Stimulated activated CD4-positive, alpha-beta T cell treated with anti-CD3 and anti-CD28 coated beads, Interleukin-4, amount 100 ng/mL, for 48 hours (primary cell): Measurements from ENCODE around the gene ABCC1.
"Not testable (repeated sequence)": the region's sequence is repeated elsewhere in the genome, so short reads cannot be mapped to it uniquely, and the experiment has no call there.

Source experiments
- DNase-seq, 2 donors: peaks; one replicate each; pipeline ENCODE4 v3.0.0-alpha.2; 2020; ENCODE audit warnings: low read depth in 2 of 2

Gene ABCC1

DNA sequence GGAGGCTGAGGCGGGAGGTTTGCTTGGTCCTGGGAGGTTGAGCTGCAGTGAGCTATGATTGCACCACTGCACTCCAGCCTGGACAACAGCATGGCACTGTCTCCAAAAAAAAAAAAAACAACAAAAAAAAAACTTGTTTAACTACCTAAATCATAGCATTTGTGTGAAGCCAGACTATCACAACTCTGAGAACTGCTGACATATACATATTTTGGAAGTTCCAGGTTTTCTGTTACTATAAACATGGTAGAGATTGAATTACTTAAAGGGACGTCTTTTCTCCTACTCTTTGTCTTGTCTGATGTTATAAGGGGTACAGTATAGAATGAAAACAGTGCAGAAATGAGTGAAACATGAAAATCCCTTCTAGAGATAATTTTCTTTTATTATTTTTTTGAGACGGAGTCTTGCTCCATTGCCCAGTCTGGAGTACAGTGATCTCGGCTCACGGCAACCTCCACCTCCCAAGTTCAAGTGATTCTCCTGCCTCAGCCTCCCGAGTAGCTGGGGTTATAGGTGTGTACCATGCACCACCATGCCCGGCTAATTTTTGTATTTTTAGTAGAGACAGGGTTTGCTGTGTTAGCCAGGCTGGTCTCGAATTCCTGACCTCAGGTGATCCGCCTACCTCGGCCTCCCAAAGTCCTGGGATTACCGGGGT lies 18.4 kb downstream of the ABCC1 start:
- no peak for DNase-seq

DNA sequence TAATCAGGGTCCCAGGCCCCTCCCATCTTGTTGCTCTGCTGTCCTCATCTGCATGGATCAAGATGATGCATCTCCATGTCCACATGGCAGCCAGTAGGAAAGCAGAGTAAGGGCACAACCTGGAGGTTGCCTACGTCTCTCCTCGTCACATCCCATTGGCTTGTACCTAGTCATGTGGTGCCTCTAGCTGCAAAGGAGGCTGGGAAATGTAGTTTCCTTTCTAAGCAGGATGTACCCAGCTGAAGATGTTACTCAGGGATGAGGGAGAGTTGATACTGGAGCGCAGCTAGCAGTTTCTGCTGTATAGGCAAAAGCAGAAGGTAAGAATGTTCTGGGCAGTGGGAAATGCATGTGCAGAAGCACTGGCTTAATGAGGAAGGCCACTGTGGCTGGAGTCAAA lies 20.8 kb downstream of the ABCC1 start:
- DNase-seq: no peak

DNA sequence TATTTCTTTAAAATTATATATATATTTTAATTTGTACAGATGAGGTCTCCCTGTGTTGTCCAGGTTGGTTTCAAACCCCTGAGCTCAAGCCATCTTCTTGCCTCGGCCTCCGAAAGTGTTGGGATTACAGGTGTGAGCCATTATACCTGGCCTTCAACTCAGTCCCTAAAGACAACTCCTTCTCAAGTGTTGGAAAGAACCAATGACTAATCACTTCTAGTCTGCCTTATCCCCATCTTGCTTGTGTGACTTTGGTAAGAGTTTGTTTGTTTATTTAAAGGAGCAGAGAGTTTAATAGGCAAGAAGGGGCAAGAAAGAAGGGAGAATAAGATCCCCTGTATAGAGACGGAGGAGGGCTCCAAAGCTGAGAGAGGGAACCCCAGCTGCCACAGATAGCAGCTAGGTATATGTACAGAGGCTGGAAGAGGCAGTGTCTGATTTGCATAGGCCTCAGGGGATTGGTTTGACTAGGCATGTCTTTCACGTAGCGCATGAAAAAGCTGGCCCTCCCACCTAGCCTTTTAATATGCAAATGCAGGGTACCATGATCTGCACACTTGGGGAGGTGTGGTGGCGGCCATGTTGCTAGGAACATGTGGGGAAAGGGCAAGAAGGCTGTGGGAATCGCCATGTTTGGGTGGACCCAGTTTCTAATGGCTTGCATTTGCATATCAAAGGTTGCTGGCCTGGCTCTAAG lies 21.5 kb downstream of the ABCC1 start:
- no peak for DNase-seq

DNA sequence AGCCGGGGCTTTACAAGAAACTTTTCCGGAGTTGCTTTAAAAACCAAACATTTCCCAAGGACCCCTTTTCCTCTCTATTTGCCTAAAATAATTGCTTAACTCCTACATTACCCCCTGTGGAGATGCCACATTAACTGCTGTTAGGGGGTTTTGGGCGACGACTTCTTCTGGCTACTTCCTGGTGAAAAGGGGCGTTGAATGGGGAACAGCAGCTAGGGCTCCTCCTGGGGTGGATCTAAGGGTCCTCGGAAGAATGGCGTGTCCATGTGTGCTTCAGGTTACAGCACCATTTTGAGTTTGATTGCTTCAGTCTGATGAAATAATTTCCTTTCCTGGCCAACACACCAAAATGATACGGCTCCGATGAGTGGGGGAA lies 22.0 kb downstream of the ABCC1 start:
- DNase-seq: no peak

DNA sequence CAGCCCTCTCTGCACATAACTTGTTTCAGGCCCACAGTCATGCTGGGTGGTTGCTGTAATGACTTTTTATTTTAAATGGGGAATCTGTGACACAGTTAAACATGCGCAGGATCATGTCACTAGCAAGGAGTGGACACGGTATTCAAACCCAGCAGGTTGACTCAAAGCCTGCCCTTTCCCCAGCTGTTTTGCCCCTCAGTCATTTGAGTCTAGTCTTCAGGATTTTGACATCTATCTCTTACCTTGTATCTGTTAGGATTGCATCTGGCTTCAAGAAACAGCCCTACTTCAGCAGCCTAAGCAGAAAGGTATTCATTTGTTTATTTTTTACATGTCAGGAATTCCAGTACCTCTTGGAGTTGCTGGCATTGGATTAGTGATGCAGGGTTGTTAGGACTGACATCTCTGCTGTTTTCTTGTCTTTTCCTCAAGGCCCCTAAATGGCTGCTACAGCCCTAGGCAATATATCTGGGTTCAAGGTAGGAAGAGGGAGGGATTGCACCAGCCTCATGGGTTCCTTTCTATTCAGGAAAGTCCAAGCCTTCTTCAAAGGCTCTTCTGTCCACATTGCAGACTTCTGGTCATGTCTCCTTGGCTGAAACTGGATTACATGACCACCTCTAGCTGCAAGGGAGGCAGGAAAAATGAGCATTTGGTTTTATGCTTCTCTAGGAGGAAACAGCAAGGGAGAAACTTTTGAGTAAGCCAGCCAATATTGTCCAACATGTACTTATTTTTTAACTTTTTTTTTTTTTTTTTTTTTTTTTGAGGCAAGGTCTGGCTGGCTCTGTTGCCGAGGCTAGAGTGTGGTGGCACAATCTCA lies 22.8 kb downstream of the ABCC1 start:
- DNase-seq: no peak

DNA sequence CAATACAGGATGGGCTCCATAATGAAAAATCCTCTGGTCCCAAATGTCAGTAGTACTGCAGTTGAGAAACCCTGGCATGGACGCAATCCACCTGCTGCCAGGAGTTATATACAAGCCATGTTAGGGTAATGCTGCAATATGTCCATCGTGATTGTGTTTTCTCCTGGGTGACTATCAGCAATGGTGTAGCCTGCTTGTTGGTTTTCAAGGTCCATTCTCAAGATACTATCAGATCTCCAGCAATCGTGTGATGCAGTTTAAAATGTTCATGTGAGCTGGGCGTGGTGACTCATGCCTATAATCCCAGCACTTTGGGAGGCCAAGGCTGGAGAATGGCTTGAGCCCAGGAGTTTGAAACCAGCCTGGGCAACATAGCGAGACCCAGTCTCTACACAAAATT lies 24.0 kb downstream of the ABCC1 start:
- DNase-seq: no peak

DNA sequence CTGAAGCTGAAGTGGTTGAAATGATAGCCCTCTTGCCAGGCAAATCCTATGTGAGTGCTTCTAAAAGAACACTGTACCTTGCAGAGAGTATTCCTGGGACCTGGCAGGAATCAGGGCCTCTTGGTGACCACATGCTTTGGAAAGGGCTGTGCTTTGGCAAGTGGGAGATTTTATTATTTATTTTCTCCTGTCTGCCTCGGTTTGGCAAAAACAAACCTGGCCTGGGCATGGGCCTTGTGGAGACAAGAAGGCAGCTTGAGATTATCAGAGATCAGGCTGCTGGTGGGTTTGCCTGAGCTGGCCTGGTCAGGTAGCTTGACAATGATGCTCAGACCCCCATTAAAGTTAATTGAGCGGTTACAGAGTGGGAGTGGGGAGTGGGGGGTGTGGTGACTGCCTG lies 24.6 kb downstream of the ABCC1 start:
- DNase-seq: no peak

DNA sequence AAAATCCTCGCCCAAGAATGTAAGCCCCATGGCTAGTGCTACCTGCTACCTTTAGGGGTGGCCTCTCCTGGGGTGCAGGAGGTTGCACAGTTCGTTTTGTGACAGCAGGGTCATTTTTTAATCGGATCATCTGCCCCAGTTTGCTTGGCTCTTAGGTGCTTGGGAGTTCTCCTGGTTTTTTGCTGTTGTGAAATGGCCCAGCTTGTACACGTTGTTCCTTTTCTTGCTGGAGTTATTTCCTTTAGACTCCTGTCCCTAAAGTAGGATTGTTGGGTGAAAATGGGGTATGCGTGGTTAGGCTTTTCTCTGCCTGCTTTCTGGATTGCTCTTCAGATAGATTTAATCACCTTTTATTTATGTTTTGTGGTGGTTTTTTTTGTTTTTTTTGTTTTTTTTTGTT lies 25.8 kb downstream of the ABCC1 start:
- DNase-seq: no peak

DNA sequence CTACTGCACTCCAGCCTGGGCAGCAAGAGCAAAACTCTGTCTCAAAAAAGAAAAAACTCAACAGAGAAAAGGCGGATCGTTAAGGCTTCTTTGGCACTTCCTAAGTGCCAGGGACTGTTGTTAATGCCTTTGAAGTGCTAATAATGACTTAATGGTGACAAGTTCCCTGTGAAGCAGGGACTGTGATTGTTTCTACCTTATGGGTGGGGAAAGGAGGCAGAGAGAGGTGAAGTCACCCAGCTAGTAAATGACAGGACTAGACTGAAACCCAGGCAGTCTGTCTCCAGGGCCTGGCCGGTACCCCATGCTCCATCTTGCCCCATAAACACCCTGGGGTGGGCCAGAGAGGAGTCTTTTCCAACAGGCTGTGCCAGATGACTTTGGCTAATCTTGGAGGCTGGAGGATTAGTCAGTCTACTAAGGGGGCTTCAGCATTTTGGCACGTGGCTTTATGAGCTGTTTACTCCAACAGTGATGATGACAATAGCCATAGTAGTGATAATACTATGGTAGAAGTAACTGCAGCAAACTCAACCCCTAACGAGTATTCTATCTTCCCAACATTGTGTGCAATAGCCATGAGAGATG lies 26.9 kb downstream of the ABCC1 start:
- DNase-seq: no peak

DNA sequence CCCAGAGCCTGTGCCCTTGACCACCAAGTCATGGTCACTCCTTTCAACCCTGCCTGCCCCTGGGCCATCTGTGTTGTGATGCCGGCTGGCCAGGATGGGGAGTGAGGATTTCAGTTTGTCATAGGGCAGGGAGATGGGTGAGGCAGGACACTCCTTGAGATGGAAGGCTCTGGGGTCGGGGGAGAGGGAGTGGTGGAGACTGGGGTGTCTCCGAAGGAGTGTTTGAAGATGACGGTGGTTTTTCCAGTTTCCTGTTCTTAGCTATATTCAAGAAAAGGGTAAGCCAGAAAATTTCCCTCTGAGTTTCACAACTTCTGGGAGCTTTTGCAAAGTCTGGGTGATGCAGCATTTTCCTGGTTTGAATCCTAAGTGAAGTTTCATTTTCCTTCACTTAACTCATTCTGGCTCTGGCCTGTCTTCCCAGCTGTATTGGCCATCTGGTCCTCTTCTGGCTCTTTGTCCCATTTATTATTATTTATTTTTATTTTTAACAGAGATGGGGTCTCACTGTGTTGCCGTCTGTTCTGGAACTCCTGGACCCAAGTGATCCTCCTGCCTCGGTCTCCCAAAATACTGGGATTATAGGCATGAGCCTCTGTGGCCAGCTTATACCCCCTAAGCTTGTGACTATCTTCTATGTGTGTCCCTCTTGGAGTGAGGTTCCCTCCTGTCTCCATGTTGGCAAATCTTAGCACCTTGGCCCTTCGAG lies 27.7 kb downstream of the ABCC1 start:
- DNase-seq: no peak

DNA sequence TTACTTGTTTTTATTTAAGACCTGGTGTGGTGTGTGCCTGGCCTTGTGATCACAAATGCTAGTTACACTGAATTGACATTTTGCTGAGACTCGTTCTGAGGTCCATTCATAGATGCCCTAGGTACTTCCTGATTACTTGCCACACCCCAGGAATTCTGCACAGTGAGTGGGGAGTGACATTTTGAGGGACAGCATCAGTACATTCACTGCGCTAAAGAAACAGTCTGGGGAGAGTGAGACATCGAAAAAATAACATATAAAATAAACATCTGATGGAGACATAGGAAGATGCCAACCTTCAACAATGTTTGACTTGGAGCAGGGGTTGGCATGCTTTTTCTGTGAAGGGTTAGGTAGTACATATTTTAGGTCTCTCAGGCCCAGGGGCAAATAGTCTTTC lies 30.4 kb downstream of the ABCC1 start:
- DNase-seq: no peak

DNA sequence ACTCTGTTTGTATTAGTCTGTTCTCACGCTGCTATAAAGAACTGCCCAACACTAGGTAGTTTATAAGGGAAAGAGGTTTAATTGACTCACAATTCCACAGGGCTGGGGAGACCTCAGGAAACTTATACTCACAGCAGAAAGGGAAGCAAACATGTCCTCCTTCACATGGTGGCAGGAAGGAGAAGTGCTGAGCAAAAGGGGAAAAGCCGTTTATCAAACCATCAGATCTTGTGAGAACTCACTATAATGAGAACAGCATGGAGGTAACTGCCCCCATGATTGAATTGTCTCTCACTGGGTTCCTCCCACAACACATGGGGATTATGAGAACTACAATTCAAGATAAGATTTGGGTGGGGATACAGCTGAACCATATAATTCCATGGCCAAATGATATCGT lies 30.9 kb downstream of the ABCC1 start:
- DNase-seq: no peak

DNA sequence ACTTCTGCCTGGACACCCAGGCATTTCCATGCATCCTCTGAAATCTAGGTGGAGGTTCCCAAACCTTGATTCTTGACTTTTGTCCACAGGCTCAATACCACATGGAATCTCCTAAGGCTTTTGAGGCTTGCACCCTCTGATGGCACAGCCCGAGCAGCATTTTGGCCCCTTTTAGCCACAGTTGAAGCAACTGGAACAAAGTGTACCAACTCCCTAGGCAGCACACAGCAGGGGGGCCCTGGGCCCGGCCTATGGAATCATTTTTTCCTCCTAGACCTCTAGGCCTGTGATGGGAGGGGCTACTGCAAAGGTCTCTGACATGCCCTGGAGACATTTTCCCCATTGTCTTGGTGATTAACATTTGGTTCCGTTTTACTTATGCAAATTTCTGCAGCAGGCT lies 32.0 kb downstream of the ABCC1 start:
- no peak for DNase-seq

DNA sequence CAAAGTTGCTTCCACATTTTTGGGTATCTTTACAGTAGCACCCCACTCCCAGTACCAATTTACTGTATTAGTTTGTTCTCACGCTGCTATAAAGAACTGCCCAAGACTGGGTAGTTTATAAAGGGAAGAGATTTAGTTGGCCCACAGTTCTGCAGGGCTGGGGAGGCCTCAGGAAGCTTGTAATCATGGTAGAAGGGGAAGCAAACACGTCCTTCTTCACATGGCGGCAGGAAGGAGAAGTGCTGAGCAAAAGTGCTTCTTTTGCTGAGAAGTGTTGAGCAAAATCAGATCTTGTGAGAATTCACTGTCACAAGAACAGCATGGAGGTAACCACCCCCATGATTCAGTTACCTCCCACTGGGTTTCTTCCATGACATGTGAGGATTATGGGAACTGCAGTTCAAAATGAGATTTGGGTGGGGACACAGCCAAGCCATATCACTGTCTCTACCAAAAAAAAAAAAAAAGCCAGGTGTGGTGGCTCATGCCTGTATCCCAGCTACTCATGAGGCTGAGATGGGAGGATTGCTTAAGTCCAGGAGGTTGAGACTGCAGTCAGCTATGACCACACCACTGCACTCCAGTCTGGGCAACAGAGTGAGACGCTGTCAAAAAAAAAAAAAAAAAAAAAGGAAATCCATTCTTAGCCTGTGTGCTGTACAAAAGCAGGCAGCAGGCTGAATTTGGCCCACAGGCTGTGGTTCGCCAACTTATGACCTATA lies 32.9 kb downstream of the ABCC1 start:
- DNase-seq: not testable (repeated sequence)

DNA sequence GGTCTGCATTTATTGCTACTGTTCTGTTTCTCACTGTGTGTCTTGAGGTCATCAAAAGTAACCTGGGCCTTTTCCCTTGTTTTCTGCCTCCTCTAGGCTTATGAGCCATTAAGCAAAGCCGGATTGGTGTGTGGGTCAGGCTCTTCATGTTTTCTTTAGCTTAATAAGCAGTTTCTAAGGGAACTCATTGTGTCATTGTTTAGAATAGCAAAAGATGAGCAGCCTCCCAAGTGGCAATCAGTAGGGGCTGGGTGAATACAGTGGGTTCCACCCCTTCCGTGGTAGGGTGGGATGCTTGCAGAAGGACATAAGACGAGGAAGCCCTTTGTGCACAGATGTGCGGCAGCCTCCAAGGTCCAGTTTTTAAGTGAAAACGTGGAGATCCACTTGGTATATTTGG lies 34.5 kb downstream of the ABCC1 start:
- DNase-seq: no peak

DNA sequence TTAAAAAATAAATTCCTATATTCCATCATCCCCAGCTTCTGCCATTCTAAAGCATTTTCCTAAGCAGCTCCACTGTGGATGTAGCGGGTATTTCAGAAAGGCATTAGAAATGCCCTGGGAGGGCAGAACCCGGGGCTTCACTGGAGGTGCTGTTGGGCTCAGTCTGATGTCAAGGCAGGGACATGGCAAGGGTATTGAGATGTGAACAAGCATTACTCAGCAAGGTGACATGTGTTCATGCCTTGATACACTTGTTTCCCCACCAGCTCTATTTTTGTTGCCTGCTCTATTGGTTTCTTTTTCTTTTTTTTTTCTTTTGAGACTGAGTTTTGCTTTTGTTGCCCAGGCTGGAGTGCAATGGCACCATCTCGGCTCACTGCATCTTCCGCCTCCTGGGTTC lies 35.7 kb downstream of the ABCC1 start:
- DNase-seq: no peak

DNA sequence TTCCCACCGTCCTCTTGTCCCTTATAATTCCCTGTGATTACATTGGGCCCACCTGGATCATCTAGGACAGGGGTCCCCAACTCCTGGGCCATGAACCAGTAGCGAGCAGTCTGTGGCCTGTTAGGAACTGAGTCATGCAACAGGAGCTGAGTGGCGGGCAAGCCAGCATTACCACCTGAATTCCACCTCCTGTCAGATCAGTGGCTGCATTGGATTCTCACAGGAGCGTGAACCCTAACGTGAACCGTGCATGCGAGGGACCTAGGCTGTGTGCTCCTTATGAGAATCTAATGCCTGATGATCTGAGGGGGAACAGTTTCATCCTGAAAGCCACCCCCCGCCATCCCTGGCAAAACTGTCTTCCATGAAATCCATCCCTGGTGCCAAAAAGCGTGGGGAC lies 36.8 kb downstream of the ABCC1 start:
- no peak for DNase-seq

DNA sequence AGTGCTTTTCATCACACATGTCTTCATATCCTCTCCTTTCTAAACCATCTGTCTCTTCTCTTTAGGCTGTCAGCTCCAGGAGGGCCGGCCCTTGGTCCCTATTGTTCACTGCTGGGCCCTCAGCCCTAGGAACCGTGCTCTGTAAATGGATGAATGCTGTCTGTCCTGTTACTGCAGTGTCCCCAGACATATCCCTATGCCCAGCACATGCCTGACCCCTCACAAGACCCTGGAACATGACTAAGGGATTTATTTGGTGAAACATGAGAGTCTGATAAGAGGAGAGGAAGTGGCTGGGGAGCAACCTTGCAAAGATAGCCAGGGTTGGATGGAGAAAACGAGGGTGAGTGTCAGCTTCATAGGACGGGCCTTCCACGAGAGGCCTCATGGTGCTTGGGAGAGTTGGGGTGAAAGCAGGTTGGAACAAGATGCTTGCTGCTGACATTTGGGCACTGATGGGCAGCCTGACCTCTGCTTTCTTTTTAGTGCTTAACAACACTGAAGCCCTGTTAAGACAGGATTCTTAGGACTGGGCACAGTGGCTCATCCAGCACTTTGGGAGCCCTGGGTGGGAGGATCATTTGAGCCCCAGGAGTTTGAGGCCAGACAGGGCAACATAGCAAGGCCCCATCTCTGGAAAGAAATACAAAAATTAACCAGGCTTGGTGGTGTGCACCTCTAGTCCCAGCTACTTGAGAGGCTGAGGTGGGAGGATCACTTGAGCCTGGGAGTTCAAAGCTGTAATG lies 39.0 kb downstream of the ABCC1 start:
- DNase-seq: no peak

DNA sequence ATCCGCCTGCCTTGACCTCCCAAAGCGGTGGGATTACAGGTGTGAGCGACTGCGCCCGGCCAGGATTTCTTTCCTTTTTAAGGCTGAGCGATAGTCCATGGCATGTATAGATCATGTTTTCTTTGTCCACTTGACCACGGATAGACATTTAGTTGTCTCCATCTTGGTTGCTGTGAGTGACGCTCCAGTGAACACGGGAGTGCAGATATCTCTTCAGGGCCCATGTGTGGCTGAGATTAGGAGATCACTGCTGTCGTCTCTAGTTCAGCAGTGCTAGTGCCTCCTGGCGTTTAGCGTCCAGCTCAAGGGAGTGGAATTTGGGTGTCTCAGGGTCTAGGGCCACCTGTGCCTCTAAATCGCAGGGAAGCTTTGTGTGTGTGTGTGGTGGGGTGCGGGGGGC lies 41.5 kb downstream of the ABCC1 start:
- no peak for DNase-seq

DNA sequence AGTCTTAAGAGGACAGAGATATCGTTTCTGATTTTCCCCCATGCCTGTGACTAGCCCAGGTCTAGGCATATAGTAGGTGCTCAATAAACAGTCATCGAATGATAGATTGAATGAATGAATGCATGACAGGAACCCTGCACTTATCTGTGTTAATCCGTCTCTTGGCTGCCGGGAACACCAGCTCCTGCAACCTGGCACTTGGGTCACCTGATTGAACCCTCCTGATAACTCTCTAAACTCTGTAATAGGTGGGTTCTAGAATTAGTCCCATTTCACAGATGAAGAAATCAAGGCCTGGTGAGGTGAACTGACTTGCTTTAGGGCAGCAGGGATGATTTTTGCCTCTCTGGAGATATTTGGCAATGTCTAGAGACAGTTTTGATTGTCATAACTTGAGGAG lies 43.7 kb downstream of the ABCC1 start:
- no peak for DNase-seq

DNA sequence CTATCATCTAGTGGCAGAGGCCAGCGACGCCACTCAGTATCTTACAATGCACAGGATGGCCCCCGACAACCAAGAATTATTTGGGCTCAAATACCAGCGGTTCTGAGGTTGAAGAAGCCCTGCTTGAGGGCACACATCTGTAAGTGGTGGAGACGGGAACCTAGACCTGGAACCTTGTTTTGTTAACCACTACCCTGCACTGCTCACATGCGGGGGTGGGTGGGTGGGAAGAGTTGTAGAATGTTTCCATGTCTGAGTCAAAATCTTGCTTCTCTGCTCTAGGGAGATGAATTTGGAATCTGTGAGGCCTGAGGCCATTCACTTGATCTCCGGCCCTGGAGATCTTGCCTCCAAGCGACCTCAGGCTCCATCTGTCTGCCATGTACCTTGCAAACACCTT lies 44.1 kb downstream of the ABCC1 start:
- DNase-seq: no peak
